Naive B cell (primary cell): ENCODE measurements around the gene CAP1. TPM values are rescaled to one million over a fixed set of nuclear protein-coding genes. Genes with fewer than 3 reads are reported as not detected.
A peak's percentile ranks its signal among the peaks of the same experiment; 100 is the strongest.

ENCODE experiments used
- ATAC-seq, 2 donors: fragments of 150-1000 bp; cut with Tn5 transposase; 2 replicates each; pipeline ENCODE4 v1.10.0; 2021; ENCODE audit warnings: low read depth in 2 of 2, mild to moderate bottlenecking in 2 of 2, moderate library complexity in 2 of 2
- DNase-seq: peaks from one replicate; pipeline ENCODE4 v3.0.0; 2022
- H3K27ac Mint-ChIP-seq, 6 donors: one replicate each; pipeline ENCODE4 v1.8.0; 2020 to 2022; ENCODE audit warnings: mild to moderate bottlenecking in 6 of 6, mixed read lengths in 6 of 6, moderate library complexity in 5 of 6, inconsistent platforms in 2 of 6
- H3K27me3 Mint-ChIP-seq, 3 donors: one replicate each; pipeline ENCODE4 v1.8.0; 2021 to 2022; ENCODE audit warnings: mixed read lengths in 3 of 3, mild to moderate bottlenecking in 1 of 3
- H3K36me3 Mint-ChIP-seq, 2 donors: one replicate each; pipeline ENCODE4 v1.8.0; 2020 to 2022; ENCODE audit warnings: mixed read lengths in 2 of 2, inconsistent platforms in 1 of 2, mild to moderate bottlenecking in 1 of 2
- H3K4me1 Mint-ChIP-seq, 3 donors: one replicate each; pipeline ENCODE4 v1.8.0; 2020 to 2022; ENCODE audit warnings: mixed read lengths in 3 of 3, inconsistent platforms in 1 of 3, mild to moderate bottlenecking in 1 of 3, moderate library complexity in 1 of 3
- H3K4me3 Mint-ChIP-seq, 8 donors: one replicate each; pipeline ENCODE4 v1.8.0; 2020 to 2022; ENCODE audit warnings: mild to moderate bottlenecking in 8 of 8, mixed read lengths in 8 of 8, moderate library complexity in 8 of 8, inconsistent platforms in 2 of 8
- H3K9me3 Mint-ChIP-seq, 7 donors: one replicate each; pipeline ENCODE4 v1.8.0; 2020 to 2022; ENCODE audit warnings: mixed read lengths in 7 of 7, mild to moderate bottlenecking in 5 of 7, inconsistent platforms in 2 of 7, moderate library complexity in 1 of 7
- polyA plus RNA-seq, 6 donors: library from polyadenylated mRNA; unstranded; fragments of 300-500 nt; fragmentation: Illumina TruSeq; gene quantifications; one replicate each; pipeline ENCODE4 v1.2.3, GENCODE V29; 2021; ENCODE audit warnings: low read depth in 6 of 6

Gene CAP1
- polyA plus RNA-seq, 6 donors from 2014 or later: 550 to 750 (median 592) TPM

DNA sequence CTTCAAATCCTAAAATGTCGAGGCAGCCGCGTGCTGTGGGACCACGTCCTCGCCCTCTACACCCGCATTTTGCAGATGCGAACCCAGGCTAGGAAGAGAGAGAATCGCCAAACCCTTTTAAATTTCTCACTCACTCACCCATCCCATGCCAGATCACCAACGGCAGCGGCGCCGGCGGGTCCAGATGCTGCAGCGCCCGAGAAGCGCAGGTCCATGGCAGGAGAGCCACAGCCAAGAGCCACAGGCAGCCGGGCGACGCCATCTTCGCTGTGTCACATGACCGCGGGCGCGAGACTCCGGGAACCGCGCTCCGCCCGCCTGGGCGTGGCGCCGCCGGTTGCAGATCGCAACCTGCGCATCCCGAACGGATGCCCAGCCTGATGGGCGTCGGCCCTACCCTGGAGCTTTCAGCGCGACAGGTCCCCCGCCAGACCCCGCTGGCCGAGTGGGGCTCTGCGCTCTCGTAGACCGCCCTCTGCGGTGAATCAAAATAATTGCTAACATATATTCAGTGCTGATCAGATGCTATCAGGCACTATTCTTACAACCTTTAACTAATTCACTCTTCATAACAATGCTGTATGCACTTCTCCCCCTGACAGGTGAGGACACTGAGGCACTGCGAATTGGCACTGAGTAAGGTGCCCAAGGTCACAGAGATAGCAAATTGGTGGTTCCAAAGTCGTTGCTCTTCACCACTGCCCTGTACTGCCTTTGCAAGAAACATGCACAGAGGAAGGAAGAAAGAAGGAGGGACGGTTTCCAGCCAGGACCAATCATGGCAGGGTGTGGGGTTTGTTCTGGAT is 56.7 kb downstream of the CAP1 start, which contains the start of gene PPT1:
Gene PPT1 (minus strand): TSS at position 276 of the 806 bp plus-strand sequence. CDS start 14 bp downstream, at position 262.
- H3K4me3 Mint-ChIP-seq: peak within 1 kb of the TSS; percentile 93 to 98 (median 96)
- DNase-seq (peak; percentile 79), ATAC-seq (peak; percentile 91 to 92)
- H3K27ac Mint-ChIP-seq: peak within 1 kb of the TSS; percentile 56 to 97 (median 96)
- peaks cover 2 to 6% of the 10 kb centered on the region in 2 donors for H3K36me3 Mint-ChIP-seq
- peaks cover 26 to 31% (median 26%) of the 10 kb centered on the region in 3 donors for H3K4me1 Mint-ChIP-seq
- peaks cover 0 to 9% (median 4%) of the 10 kb centered on the region in 7 donors for H3K9me3 Mint-ChIP-seq
- peaks cover 0 to 14% (median 2%) of the 10 kb centered on the region in 3 donors for H3K27me3 Mint-ChIP-seq

DNA sequence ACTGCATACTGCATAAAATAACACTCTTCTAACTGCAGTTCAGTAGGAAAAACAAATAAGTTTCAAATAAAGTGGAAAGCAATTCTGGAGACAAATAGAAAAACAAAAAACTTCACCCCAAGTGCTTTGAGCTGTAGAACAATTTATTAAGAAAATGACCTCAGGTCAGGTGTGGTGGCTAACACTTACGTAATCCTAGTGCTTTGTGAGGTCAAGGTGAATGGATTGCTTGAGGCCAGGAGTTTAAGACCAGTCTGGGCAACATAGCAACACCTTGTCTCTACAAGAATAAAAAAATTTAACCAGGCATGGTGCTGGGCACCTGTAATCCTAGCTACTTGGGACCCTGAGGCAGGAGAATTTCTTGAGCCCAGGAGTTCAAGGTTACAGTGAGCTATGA is 61.5 kb downstream of the CAP1 start:
- Mint-ChIP-seq H3K27me3 (peaks cover 0 to 16% (median 5%) of the 10 kb centered on the region in 3 donors), H3K4me1 (peaks cover 5 to 8% (median 6%) of the 10 kb centered on the region in 3 donors), H3K9me3 (peaks cover 3 to 22% (median 16%) of the 10 kb centered on the region in 7 donors), H3K27ac (no peak overlapping the region), H3K36me3 (peaks cover 0 to 11% of the 10 kb centered on the region in 2 donors), H3K4me3 (no peak overlapping the region)
- no peak for ATAC-seq
- no peak for DNase-seq

DNA sequence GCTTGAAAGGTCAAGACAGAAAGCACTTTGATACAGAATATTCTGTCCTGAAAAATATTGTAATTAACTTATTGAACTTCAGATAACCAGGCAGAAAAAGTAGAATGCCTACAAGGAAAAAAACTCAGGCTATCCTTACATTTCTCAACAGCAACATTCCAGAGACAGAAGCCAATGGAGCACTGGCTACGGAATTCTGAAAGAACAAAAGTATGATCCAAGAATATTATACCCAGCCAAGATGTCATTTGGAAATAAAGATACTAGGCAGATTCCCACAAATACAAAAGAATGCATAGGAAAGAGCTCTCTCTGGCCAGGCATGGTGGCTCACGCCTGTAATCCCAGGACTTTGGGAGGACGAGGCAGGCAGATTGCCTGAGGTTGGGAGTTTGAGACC is 62.4 kb downstream of the CAP1 start:
- H3K4me3 Mint-ChIP-seq: no peak overlapping the region
- H3K36me3 Mint-ChIP-seq: peaks cover 0 to 11% of the 10 kb centered on the region in 2 donors
- DNase-seq (no peak), ATAC-seq (no peak)
- peaks cover 3 to 22% (median 17%) of the 10 kb centered on the region in 7 donors for H3K9me3 Mint-ChIP-seq
- no peaks in the 10 kb centered on the region for H3K4me1 Mint-ChIP-seq
- H3K27me3 Mint-ChIP-seq: peaks cover 8 to 20% (median 13%) of the 10 kb centered on the region in 3 donors
- no peak overlapping the region for H3K27ac Mint-ChIP-seq

DNA sequence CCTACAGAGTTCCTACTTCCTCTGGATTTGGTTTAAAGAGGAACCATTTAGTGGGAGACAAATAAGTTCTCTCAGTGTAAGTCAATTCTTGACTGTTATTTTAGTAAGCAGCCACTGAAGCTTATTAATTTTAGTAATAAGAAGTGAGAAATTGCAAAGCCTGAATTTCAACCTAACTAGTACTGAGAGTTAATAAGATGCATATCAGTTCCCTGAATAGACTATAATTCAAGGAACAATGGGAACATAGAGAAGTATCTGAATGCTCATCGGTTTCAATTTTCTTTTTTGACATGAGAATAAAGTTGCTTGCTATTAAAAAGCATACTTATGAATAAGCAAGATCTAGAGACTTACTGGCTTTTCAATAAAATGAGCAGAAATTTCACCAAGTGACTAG is 64.5 kb downstream of the CAP1 start:
- no peak for DNase-seq
- H3K27ac Mint-ChIP-seq: peak overlapping the region in 1 of 6 donors; percentile 21
- peaks cover 20 to 28% (median 23%) of the 10 kb centered on the region in 3 donors for H3K27me3 Mint-ChIP-seq
- peaks cover 0 to 18% of the 10 kb centered on the region in 2 donors for H3K36me3 Mint-ChIP-seq
- no peak for ATAC-seq
- H3K4me3 Mint-ChIP-seq: no peak overlapping the region
- peaks cover 3 to 36% (median 25%) of the 10 kb centered on the region in 7 donors for H3K9me3 Mint-ChIP-seq
- H3K4me1 Mint-ChIP-seq: no peaks in the 10 kb centered on the region

DNA sequence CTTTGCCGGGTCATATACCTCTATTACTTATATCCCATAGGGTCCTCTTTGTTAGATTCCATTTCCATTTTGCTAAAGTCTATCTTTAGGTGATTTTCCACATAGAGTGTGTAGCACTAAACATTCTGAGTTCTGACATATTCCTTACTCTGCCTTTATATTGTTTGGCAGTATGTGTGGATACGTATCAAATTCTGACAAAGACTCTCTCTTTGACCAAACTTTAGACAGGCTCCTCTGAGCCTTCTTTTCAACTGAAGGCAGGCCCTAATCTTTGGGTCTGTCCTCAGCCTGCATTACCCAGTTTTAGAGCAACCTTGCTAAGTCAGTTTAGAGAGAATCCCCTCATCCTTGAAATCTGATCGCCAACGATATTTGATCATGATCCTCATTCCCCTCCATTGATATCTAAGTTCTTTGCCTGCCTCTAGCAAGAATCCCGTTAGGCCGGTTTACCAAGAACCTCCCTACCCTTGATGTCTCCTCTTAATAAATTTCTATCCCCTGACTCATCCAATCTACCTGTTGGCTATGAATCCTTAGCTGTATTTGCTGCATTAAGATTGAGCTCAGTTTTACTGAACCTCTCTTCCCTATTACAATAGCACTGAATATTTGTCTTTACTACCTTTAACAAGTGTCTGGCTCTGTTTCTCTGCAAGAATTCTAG is 66.9 kb downstream of the CAP1 start:
- no peak overlapping the region for H3K27ac Mint-ChIP-seq
- peaks cover 22 to 47% (median 34%) of the 10 kb centered on the region in 3 donors for H3K27me3 Mint-ChIP-seq
- H3K4me1 Mint-ChIP-seq: no peaks in the 10 kb centered on the region
- H3K9me3 Mint-ChIP-seq: peaks cover 10 to 48% (median 44%) of the 10 kb centered on the region in 7 donors
- DNase-seq (no peak), ATAC-seq (no peak)
- no peak overlapping the region for H3K4me3 Mint-ChIP-seq
- H3K36me3 Mint-ChIP-seq: peaks cover 6 to 34% of the 10 kb centered on the region in 2 donors

DNA sequence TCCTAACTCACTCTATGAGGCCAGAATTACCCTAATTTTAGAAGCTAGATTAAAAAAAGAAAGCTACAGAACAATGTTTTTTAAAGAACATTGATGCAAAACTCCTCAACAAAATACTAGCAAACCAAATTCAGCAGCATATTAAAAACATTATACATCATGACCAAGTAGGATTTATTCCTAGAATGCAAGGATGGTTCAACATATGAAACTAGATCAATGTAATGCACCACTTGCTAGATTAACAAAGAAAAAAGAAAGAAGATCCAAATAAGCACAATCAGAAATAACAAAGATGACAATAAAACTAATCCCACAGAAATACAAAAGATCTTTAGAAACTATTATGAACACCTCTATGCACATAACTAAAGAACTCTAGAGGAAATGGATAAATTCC is 69.9 kb downstream of the CAP1 start:
- peaks cover 9 to 51% (median 43%) of the 10 kb centered on the region in 7 donors for H3K9me3 Mint-ChIP-seq
- H3K36me3 Mint-ChIP-seq: peaks cover 6 to 29% of the 10 kb centered on the region in 2 donors
- H3K4me3 Mint-ChIP-seq: no peak overlapping the region
- no peak overlapping the region for H3K27ac Mint-ChIP-seq
- ATAC-seq (no peak), DNase-seq (no peak)
- no peaks in the 10 kb centered on the region for H3K4me1 Mint-ChIP-seq
- H3K27me3 Mint-ChIP-seq: peaks cover 30 to 65% (median 39%) of the 10 kb centered on the region in 3 donors

DNA sequence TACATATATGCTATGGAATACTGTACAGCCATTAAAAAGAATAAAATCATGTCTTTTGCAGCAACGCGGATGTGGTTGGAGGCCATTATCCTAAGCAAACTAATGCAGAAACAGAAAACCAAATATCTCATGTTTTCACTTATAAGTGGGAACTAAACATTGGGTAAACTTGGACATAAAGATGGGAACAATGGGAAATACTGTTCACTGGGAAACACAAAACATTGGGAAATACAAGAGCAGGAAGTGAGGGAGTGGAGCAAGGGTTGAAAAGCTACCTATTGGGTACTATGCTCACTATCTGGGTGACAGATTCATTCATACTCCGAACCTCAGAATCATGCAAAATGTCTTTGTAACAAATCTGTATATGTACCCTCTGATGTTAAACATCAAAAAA is 73.9 kb downstream of the CAP1 start:
- H3K4me1 Mint-ChIP-seq: no peaks in the 10 kb centered on the region
- H3K4me3 Mint-ChIP-seq: no peak overlapping the region
- H3K36me3 Mint-ChIP-seq: peaks cover 6 to 23% of the 10 kb centered on the region in 2 donors
- H3K27ac Mint-ChIP-seq: no peak overlapping the region
- H3K9me3 Mint-ChIP-seq: peaks cover 9 to 45% (median 36%) of the 10 kb centered on the region in 7 donors
- peaks cover 38 to 63% (median 40%) of the 10 kb centered on the region in 3 donors for H3K27me3 Mint-ChIP-seq
- DNase-seq (no peak), ATAC-seq (no peak)

DNA sequence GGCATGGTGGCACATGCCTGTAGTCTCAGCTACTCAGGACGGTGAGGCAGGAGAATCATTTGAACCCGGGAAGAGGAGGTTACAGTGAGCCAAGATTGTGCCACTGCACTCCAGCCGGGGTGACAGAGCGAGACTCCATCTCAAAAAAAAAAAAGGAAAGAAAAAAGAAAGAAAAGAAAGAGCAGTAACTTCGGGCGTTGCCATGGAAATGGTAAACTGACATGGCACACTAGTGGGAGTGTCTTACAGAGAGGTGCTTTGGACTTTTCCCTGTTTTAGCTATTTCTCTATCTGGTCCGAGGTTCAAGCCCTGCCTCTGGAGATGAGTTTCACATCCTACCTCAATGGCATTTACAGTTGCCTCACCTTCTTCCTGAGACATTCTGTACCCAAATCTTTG is 79.6 kb downstream of the CAP1 start:
- DNase-seq (no peak), ATAC-seq (no peak)
- no peaks in the 10 kb centered on the region for H3K9me3 Mint-ChIP-seq
- H3K4me1 Mint-ChIP-seq: no peaks in the 10 kb centered on the region
- H3K4me3 Mint-ChIP-seq: no peak overlapping the region
- H3K36me3 Mint-ChIP-seq: no peaks in the 10 kb centered on the region
- peaks cover 17 to 30% (median 28%) of the 10 kb centered on the region in 3 donors for H3K27me3 Mint-ChIP-seq
- no peak overlapping the region for H3K27ac Mint-ChIP-seq

Other genes with a start within 250 kb of the CAP1 start
- 10 to 100 TPM in 1 of 6 donors, 1 to 10 TPM in 5; 4.4 to 10.2 (median 6.9) TPM for gene TRIT1, start 157.2 kb upstream of the CAP1 start, polyA plus RNA-seq
- under 1 TPM in 2 of 6 donors, not detected in 4; 0.12 to 0.36 TPM for gene MYCL, start 138.8 kb upstream of the CAP1 start, polyA plus RNA-seq
- under 1 TPM in 5 of 6 donors, not detected in 1; 0.43 to 0.79 (median 0.65) TPM for gene MFSD2A, start 85.6 kb upstream of the CAP1 start, polyA plus RNA-seq
- 100 to 1,000 TPM; 110 to 213 (median 133) TPM for gene PPT1, start 56.5 kb downstream of the CAP1 start, polyA plus RNA-seq
- gene RLF, start 120.7 kb downstream of the CAP1 start, polyA plus RNA-seq: 10 to 100 TPM; 10.2 to 14.8 (median 12.4) TPM
- gene TMCO2, start 207.2 kb downstream of the CAP1 start, polyA plus RNA-seq: not detected
- 10 to 100 TPM; 17.1 to 24.8 (median 20.7) TPM for gene ZMPSTE24, start 217.5 kb downstream of the CAP1 start, polyA plus RNA-seq